HEK293 (cell line): ENCODE results near the gene PHC3.

Source experiments
- FEZF1 ChIP-seq: fragments of 450-650 bp; formaldehyde crosslinking; IDR thresholded peaks from 2 replicates; pipeline ENCODE4 v1.5.1; 2016; ENCODE audit warnings: missing biosample characterization, missing genetic modification characterization
- HOXC10 ChIP-seq: sonication (generic); formaldehyde crosslinking; IDR thresholded peaks from 2 replicates; pipeline ENCODE4 v1.8.1; 2023; ENCODE audit warnings: mild to moderate bottlenecking, missing genetic modification reagents
- IKZF3 ChIP-seq: fragments of 450-650 bp; IDR thresholded peaks from 2 replicates; pipeline ENCODE4 v1.5.0; 2018; ENCODE audit warnings: missing biosample characterization, mild to moderate bottlenecking, missing genetic modification characterization, moderate library complexity
- MZF1 ChIP-seq: fragments of 450-650 bp; formaldehyde crosslinking; IDR thresholded peaks from 2 replicates; pipeline ENCODE4 v1.5.1; 2017; ENCODE audit warnings: missing biosample characterization, missing genetic modification characterization, borderline replicate concordance
- ZBTB17 ChIP-seq: fragments of 450-650 bp; formaldehyde crosslinking; IDR thresholded peaks from 2 replicates; pipeline ENCODE4 v1.5.1; 2016; ENCODE audit warnings: missing biosample characterization, missing genetic modification characterization
- ZFP37 ChIP-seq: fragments of 450-650 bp; formaldehyde crosslinking; IDR thresholded peaks from 2 replicates; pipeline ENCODE4 v1.5.1; 2016; ENCODE audit warnings: missing biosample characterization, missing genetic modification characterization
- ZNF140 ChIP-seq: fragments of 450-650 bp; formaldehyde crosslinking; IDR thresholded peaks from 2 replicates; pipeline ENCODE4 v1.5.1; 2016; ENCODE audit warnings: missing biosample characterization, missing genetic modification characterization
- ZNF221 ChIP-seq: fragments of 450-650 bp; formaldehyde crosslinking; IDR thresholded peaks from 2 replicates; pipeline ENCODE4 v1.5.1; 2017; ENCODE audit warnings: missing biosample characterization, missing genetic modification characterization, borderline replicate concordance
- ZNF501 ChIP-seq: fragments of 450-650 bp; formaldehyde crosslinking; IDR thresholded peaks from 2 replicates; pipeline ENCODE4 v1.5.1; 2016; ENCODE audit warnings: missing biosample characterization, missing genetic modification characterization
- ZNF658 ChIP-seq: fragments of 450-650 bp; formaldehyde crosslinking; IDR thresholded peaks from 2 replicates; pipeline ENCODE4; 2016; ENCODE audit warnings: missing biosample characterization, missing genetic modification characterization
- ZNF670 ChIP-seq: fragments of 450-650 bp; formaldehyde crosslinking; IDR thresholded peaks from 2 replicates; pipeline ENCODE4 v1.5.1; 2016; ENCODE audit warnings: missing biosample characterization, missing genetic modification characterization, low read depth
- ZNF707 ChIP-seq: fragments of 450-650 bp; formaldehyde crosslinking; IDR thresholded peaks from 2 replicates; pipeline ENCODE4 v1.5.1; 2016; ENCODE audit warnings: missing biosample characterization, missing genetic modification characterization
- TF ChIP-seq, protein P1 (sequence below): fragments of 450-650 bp; formaldehyde crosslinking; optimal IDR thresholded peaks from 2 replicates; pipeline ENCODE3; 2016; ENCODE audit warnings: missing biosample characterization, mild to moderate bottlenecking, missing genetic modification characterization
- TF ChIP-seq, protein P2 (sequence below): fragments of 450-650 bp; formaldehyde crosslinking; conservative IDR thresholded peaks from 2 replicates; pipeline ENCODE4 v1.5.1; 2016; ENCODE audit warnings: low read depth, missing biosample characterization, missing genetic modification characterization
- TF ChIP-seq, protein P3 (sequence below): fragments of 450-650 bp; formaldehyde crosslinking; IDR thresholded peaks from 2 replicates; pipeline ENCODE4 v1.5.1; 2016; ENCODE audit warnings: missing biosample characterization, missing genetic modification characterization
- TF ChIP-seq, protein P4 (sequence below): fragments of 450-650 bp; formaldehyde crosslinking; IDR thresholded peaks from 2 replicates; pipeline ENCODE4 v1.5.1; 2016; ENCODE audit warnings: missing biosample characterization, missing genetic modification characterization
- TF ChIP-seq, protein P5 (sequence below): fragments of 450-650 bp; formaldehyde crosslinking; IDR thresholded peaks from 2 replicates; pipeline ENCODE4 v1.5.1; 2016; ENCODE audit warnings: missing biosample characterization, missing genetic modification characterization
- TF ChIP-seq, protein P6 (sequence below): fragments of 450-650 bp; formaldehyde crosslinking; IDR thresholded peaks from 2 replicates; pipeline ENCODE4 v1.5.1; 2016; ENCODE audit warnings: missing biosample characterization, missing genetic modification characterization
- TF ChIP-seq, protein P7 (sequence below): fragments of 450-650 bp; formaldehyde crosslinking; IDR thresholded peaks from 2 replicates; pipeline ENCODE4 v1.5.1; 2016; ENCODE audit warnings: missing biosample characterization, missing genetic modification characterization
- TF ChIP-seq, protein P8 (sequence below): fragments of 450-650 bp; formaldehyde crosslinking; IDR thresholded peaks from 2 replicates; pipeline ENCODE4 v1.5.1; 2016; ENCODE audit warnings: missing biosample characterization, missing genetic modification characterization, borderline replicate concordance

Gene PHC3

DNA sequence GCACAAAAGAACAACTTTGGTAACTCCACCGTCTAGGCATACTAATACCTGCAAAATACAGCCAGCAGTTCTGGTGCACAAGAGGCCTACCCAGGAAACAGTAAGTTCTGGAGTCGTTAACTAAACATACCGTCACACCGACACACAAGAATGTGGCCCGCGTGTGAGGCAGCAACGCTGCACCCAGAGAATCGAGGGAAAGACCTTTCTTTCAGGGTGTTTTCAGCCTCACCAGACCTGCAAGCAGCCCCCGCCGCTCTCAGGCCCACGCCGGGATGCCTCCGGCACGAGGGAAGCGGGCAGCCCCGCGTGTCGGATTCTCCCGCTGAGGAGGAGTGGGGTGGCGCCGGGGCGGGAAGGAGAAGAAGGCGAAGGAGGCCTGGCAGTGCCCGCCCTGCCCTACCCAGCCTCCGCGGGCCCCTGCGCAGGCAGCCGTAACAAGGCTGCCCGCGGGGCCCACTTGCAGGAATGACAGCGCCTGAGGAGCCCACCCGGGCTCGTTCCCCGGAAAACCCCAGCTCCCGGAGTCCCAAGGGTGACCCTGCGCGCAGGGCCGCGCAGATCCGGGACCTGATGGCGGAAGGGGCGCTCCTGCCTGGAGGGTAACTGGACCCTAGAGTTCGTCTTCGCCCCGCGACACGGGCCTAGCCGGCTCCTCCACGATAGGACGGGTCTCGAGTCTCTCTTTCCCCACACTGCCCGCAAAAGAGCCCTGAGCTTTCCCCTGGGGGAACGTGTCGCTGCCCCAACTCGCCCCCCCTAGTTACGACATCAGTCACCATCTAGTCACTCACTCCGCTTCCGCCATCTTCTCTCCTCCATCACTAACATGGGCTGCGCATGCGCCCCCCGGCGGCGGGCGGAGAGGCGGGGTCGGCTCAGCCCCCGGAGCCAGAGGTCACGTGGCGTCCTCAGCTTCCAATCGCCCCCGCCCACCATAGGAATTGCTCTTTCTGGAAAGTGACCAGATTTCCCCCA is at the start of gene PHC3 (continued):
- TF ChIP-seq, protein P1, sequence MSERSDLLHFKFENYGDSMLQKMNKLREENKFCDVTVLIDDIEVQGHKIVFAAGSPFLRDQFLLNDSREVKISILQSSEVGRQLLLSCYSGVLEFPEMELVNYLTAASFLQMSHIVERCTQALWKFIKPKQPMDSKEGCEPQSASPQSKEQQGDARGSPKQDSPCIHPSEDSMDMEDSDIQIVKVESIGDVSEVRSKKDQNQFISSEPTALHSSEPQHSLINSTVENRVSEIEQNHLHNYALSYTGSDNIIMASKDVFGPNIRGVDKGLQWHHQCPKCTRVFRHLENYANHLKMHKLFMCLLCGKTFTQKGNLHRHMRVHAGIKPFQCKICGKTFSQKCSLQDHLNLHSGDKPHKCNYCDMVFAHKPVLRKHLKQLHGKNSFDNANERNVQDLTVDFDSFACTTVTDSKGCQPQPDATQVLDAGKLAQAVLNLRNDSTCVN (tag by site-specific recombination) = peak; percentile 83
- TF ChIP-seq HOXC10 (CRISPR knock-in tag) (no peak), ZNF670 (no peak), MZF1 (tag by site-specific recombination) (no peak), FEZF1 (tag by site-specific recombination) (peak; percentile 50), ZBTB17 (tag by site-specific recombination) (peak; percentile 36; the same call in 1 of the 2 replicates), ZNF140 (tag by site-specific recombination) (no peak), ZNF658 (no peak), ZNF707 (tag by site-specific recombination) (no peak), ZFP37 (tag by site-specific recombination) (0 out of 2 replicates have a peak, but pooled peaks have one; percentile 46), ZNF501 (tag by site-specific recombination) (peak; percentile 69; the same call in 1 of the 2 replicates), IKZF3 (tag by site-specific recombination) (peak; percentile 63), ZNF221 (no peak)
- TF ChIP-seq, protein P2, sequence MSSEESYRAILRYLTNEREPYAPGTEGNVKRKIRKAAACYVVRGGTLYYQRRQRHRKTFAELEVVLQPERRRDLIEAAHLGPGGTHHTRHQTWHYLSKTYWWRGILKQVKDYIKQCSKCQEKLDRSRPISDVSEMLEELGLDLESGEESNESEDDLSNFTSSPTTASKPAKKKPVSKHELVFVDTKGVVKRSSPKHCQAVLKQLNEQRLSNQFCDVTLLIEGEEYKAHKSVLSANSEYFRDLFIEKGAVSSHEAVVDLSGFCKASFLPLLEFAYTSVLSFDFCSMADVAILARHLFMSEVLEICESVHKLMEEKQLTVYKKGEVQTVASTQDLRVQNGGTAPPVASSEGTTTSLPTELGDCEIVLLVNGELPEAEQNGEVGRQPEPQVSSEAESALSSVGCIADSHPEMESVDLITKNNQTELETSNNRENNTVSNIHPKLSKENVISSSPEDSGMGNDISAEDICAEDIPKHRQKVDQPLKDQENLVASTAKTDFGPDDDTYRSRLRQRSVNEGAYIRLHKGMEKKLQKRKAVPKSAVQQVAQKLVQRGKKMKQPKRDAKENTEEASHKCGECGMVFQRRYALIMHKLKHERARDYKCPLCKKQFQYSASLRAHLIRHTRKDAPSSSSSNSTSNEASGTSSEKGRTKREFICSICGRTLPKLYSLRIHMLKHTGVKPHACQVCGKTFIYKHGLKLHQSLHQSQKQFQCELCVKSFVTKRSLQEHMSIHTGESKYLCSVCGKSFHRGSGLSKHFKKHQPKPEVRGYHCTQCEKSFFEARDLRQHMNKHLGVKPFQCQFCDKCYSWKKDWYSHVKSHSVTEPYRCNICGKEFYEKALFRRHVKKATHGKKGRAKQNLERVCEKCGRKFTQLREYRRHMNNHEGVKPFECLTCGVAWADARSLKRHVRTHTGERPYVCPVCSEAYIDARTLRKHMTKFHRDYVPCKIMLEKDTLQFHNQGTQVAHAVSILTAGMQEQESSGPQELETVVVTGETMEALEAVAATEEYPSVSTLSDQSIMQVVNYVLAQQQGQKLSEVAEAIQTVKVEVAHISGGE (tag by site-specific recombination) = no peak; the same call in 1 of the 2 replicates
- TF ChIP-seq, protein P3, sequence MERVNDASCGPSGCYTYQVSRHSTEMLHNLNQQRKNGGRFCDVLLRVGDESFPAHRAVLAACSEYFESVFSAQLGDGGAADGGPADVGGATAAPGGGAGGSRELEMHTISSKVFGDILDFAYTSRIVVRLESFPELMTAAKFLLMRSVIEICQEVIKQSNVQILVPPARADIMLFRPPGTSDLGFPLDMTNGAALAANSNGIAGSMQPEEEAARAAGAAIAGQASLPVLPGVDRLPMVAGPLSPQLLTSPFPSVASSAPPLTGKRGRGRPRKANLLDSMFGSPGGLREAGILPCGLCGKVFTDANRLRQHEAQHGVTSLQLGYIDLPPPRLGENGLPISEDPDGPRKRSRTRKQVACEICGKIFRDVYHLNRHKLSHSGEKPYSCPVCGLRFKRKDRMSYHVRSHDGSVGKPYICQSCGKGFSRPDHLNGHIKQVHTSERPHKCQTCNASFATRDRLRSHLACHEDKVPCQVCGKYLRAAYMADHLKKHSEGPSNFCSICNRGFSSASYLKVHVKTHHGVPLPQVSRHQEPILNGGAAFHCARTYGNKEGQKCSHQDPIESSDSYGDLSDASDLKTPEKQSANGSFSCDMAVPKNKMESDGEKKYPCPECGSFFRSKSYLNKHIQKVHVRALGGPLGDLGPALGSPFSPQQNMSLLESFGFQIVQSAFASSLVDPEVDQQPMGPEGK = peak; percentile 92
- TF ChIP-seq, protein P4, sequence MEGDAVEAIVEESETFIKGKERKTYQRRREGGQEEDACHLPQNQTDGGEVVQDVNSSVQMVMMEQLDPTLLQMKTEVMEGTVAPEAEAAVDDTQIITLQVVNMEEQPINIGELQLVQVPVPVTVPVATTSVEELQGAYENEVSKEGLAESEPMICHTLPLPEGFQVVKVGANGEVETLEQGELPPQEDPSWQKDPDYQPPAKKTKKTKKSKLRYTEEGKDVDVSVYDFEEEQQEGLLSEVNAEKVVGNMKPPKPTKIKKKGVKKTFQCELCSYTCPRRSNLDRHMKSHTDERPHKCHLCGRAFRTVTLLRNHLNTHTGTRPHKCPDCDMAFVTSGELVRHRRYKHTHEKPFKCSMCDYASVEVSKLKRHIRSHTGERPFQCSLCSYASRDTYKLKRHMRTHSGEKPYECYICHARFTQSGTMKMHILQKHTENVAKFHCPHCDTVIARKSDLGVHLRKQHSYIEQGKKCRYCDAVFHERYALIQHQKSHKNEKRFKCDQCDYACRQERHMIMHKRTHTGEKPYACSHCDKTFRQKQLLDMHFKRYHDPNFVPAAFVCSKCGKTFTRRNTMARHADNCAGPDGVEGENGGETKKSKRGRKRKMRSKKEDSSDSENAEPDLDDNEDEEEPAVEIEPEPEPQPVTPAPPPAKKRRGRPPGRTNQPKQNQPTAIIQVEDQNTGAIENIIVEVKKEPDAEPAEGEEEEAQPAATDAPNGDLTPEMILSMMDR (tag by site-specific recombination) = peak; percentile 70; the same call in 1 of the 2 replicates
- TF ChIP-seq, protein P5, sequence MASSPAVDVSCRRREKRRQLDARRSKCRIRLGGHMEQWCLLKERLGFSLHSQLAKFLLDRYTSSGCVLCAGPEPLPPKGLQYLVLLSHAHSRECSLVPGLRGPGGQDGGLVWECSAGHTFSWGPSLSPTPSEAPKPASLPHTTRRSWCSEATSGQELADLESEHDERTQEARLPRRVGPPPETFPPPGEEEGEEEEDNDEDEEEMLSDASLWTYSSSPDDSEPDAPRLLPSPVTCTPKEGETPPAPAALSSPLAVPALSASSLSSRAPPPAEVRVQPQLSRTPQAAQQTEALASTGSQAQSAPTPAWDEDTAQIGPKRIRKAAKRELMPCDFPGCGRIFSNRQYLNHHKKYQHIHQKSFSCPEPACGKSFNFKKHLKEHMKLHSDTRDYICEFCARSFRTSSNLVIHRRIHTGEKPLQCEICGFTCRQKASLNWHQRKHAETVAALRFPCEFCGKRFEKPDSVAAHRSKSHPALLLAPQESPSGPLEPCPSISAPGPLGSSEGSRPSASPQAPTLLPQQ (tag by site-specific recombination) = peak; percentile 72
- TF ChIP-seq, protein P6, sequence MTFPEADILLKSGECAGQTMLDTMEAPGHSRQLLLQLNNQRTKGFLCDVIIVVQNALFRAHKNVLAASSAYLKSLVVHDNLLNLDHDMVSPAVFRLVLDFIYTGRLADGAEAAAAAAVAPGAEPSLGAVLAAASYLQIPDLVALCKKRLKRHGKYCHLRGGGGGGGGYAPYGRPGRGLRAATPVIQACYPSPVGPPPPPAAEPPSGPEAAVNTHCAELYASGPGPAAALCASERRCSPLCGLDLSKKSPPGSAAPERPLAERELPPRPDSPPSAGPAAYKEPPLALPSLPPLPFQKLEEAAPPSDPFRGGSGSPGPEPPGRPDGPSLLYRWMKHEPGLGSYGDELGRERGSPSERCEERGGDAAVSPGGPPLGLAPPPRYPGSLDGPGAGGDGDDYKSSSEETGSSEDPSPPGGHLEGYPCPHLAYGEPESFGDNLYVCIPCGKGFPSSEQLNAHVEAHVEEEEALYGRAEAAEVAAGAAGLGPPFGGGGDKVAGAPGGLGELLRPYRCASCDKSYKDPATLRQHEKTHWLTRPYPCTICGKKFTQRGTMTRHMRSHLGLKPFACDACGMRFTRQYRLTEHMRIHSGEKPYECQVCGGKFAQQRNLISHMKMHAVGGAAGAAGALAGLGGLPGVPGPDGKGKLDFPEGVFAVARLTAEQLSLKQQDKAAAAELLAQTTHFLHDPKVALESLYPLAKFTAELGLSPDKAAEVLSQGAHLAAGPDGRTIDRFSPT (tag by site-specific recombination) = peak; percentile 75
- TF ChIP-seq, protein P7, sequence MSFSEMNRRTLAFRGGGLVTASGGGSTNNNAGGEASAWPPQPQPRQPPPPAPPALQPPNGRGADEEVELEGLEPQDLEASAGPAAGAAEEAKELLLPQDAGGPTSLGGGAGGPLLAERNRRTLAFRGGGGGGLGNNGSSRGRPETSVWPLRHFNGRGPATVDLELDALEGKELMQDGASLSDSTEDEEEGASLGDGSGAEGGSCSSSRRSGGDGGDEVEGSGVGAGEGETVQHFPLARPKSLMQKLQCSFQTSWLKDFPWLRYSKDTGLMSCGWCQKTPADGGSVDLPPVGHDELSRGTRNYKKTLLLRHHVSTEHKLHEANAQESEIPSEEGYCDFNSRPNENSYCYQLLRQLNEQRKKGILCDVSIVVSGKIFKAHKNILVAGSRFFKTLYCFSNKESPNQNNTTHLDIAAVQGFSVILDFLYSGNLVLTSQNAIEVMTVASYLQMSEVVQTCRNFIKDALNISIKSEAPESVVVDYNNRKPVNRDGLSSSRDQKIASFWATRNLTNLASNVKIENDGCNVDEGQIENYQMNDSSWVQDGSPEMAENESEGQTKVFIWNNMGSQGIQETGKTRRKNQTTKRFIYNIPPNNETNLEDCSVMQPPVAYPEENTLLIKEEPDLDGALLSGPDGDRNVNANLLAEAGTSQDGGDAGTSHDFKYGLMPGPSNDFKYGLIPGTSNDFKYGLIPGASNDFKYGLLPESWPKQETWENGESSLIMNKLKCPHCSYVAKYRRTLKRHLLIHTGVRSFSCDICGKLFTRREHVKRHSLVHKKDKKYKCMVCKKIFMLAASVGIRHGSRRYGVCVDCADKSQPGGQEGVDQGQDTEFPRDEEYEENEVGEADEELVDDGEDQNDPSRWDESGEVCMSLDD (tag by site-specific recombination) = peak; percentile 37; the same call in 1 of the 2 replicates
- TF ChIP-seq, protein P8, sequence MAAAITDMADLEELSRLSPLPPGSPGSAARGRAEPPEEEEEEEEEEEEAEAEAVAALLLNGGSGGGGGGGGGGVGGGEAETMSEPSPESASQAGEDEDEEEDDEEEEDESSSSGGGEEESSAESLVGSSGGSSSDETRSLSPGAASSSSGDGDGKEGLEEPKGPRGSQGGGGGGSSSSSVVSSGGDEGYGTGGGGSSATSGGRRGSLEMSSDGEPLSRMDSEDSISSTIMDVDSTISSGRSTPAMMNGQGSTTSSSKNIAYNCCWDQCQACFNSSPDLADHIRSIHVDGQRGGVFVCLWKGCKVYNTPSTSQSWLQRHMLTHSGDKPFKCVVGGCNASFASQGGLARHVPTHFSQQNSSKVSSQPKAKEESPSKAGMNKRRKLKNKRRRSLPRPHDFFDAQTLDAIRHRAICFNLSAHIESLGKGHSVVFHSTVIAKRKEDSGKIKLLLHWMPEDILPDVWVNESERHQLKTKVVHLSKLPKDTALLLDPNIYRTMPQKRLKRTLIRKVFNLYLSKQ = no peak
